Left ventricle myocardium inferior (tissue), 1 donor: ENCODE measurements around the gene CYB561A3. TPM values are rescaled to one million over a fixed set of nuclear protein-coding genes. Genes with fewer than 3 reads are reported as not detected.

Source experiments
- DNase-seq: peaks from one replicate; pipeline ENCODE4 v3.0.0-alpha.2; 2020
- H3K27ac ChIP-seq: fragments of 200-600 bp; replicated peaks from 2 replicates; pipeline ENCODE4 v1.8.0; 2021
- H3K27me3 ChIP-seq: fragments of 200-600 bp; 2 replicates; pipeline ENCODE4 v1.8.0; 2021; ENCODE audit warnings: low read depth
- H3K36me3 ChIP-seq: fragments of 200-600 bp; 2 replicates; pipeline ENCODE4 v1.8.0; 2021
- H3K4me1 ChIP-seq: fragments of 200-600 bp; 2 replicates; pipeline ENCODE4 v1.8.0; 2021
- H3K4me3 ChIP-seq: fragments of 200-600 bp; 2 replicates; pipeline ENCODE4 v1.8.0; 2021; ENCODE audit warnings: mild to moderate bottlenecking, moderate library complexity
- H3K9me3 ChIP-seq: fragments of 200-600 bp; replicated peaks from 2 replicates; pipeline ENCODE4 v1.8.0; 2021
- CTCF ChIP-seq: fragments of 200-600 bp; IDR thresholded peaks from 2 replicates; pipeline ENCODE4 v1.8.0; 2021; ENCODE audit warnings: antibody characterized with exemption, mild to moderate bottlenecking, borderline replicate concordance
- intact Hi-C: fragments of 100-400 bp; cut with micrococcal nuclease; formaldehyde crosslinking; loops from one replicate; pipeline ENCODE4 v1.11.0; 2022
- total RNA-seq: library from RNA; stranded (reverse); fragmentation: NEBNext Ultra II Directional; extraction: Animal tissue kit (Norgen Biotek cat#: 25700); gene quantifications from one replicate; pipeline ENCODE4 v1.2.1, GENCODE V29; 2021
- donor health status: DM: no; HTN: yes; CAD: no; lungs with severe emphysema.

The CYB561A3 gene
- total RNA-seq, 1 donor from 2014 or later = 10.5 TPM

GRCh38 chr11:61358566-61358965, 3.1 kb downstream of the CYB561A3 start:
- intact Hi-C loops = no loop called here
- DNase-seq = no peak
- Histone ChIP-seq H3K36me3 (peaks cover 9% of the 10 kb centered on the region), H3K9me3 (no peaks in the 10 kb centered on the region), H3K4me3 (no peak overlapping the region), H3K27ac (no peak overlapping the region), H3K27me3 (no peaks in the 10 kb centered on the region), H3K4me1 (peaks cover 43% of the 10 kb centered on the region)
- no peak for TF ChIP-seq CTCF

- no peak overlapping the region for H3K27ac ChIP-seq
- no peak for TF ChIP-seq CTCF
- DNase-seq = no peak
- H3K36me3 ChIP-seq = peaks cover 16% of the 10 kb centered on the region
- peaks cover 36% of the 10 kb centered on the region for H3K4me1 ChIP-seq
- intact Hi-C loops = no loop called here
- H3K9me3 ChIP-seq = no peaks in the 10 kb centered on the region
- no peak overlapping the region for H3K4me3 ChIP-seq
- no peaks in the 10 kb centered on the region for H3K27me3 ChIP-seq
Measured at GRCh38 chr11:61357894-61358239, 3.8 kb downstream of the CYB561A3 start.

- H3K27me3 ChIP-seq = no peaks in the 10 kb centered on the region
- peaks cover 31% of the 10 kb centered on the region for H3K4me1 ChIP-seq
- no peak overlapping the region for H3K4me3 ChIP-seq
- intact Hi-C loops = no loop called here
- H3K27ac ChIP-seq = no peak overlapping the region
- peaks cover 21% of the 10 kb centered on the region for H3K36me3 ChIP-seq
- H3K9me3 ChIP-seq = no peaks in the 10 kb centered on the region
- no peak for TF ChIP-seq CTCF
- no peak for DNase-seq
Measured at GRCh38 chr11:61357233-61357893, 4.3 kb downstream of the CYB561A3 start.

GRCh38 chr11:61356706-61357105, 5.0 kb downstream of the CYB561A3 start:
- DNase-seq = no peak
- peaks cover 26% of the 10 kb centered on the region for H3K4me1 ChIP-seq
- intact Hi-C loops = no loop called here
- H3K36me3 ChIP-seq = peaks cover 27% of the 10 kb centered on the region
- no peak overlapping the region for H3K27ac ChIP-seq
- TF ChIP-seq CTCF = no peak
- H3K4me3 ChIP-seq = no peak overlapping the region
- H3K27me3 ChIP-seq = no peaks in the 10 kb centered on the region
- no peaks in the 10 kb centered on the region for H3K9me3 ChIP-seq

GRCh38 chr11:61354208-61354607, 7.5 kb downstream of the CYB561A3 start:
- Histone ChIP-seq H3K27ac (no peak overlapping the region), H3K4me3 (no peak overlapping the region), H3K27me3 (no peaks in the 10 kb centered on the region), H3K9me3 (no peaks in the 10 kb centered on the region), H3K4me1 (peaks cover 1% of the 10 kb centered on the region), H3K36me3 (peaks cover 48% of the 10 kb centered on the region)
- no peak for TF ChIP-seq CTCF
- no peak for DNase-seq
- intact Hi-C loops = no loop called here
